Heart left ventricle (tissue), 13 donors: ENCODE data around the gene KANSL2.

Source experiments
- POLR2A ChIP-seq, 2 donors: fragments of 450-650 bp; IDR thresholded peaks; one replicate each; pipeline ENCODE4 v1.6.1; 2017; ENCODE audit warnings: antibody characterized with exemption in 2 of 2, mild to moderate bottlenecking in 2 of 2, moderate library complexity in 2 of 2
- TF ChIP-seq, protein P1 (sequence below), 12 donors: fragments of 200-600 bp; sonication (generic) in 4 of 12; IDR thresholded peaks; one replicate each; pipeline versions ENCODE4 v1.5.0 to v1.8.0; 2018 to 2022; ENCODE audit warnings: antibody characterized with exemption in 12 of 12, mild to moderate bottlenecking in 5 of 12
- donor health status: ischemic (EF 13 %, LVEDD 7.1; RV severe dilation, severe dysfunction).
- donor health status: DM: no; HTN: yes; CAD: no.
- donor health status: DM: no; HTN: no; CAD: no.
- donor health status: ischemic (EF 25% LVEDD 6.9; RV normal size, moderate dysfunction).
- donor health status: ischemic (EF 25% LVEDD 5.7; RV mildly dilated, moderate dysfunction).
- donor health status: ischemic (EF 35%, LVEDD 5.7; RV mildly dilated, moderate dysfunction).
- donor health status: nonischemic (EF 11% LVEDD 7.7; RV severe dilation, severe dysfunction).
- donor health status: DM: yes; HTN: yes; CAD: no.
- donor health status: PGD.
- donor health status: ischemic (EF 29% LVEDD 5.4; RV normal size, mild dysfunction).
- donor health status: nonischemic (EF 23%, LVEDD 6.1; RV moderate dilation, normal function).

DNA sequence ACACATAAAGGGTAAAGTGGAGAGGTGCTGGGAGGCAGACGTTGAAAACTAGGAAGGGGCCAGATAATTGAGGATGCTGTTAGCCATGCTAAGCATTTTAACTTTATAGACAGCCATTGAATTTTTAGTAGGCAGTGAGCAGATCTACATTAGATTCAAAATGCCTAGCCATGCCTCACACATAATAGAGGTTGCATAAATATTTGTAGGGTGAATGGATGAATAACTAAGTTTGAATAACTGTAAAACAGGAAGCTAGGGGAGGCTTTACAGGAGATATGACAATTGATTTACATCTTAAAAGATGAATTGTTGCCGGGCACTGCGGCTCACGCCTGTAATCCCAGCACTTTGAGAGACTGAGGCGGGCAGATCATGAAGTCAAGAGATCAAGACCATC is 46.8 kb upstream of the KANSL2 start:
- TF ChIP-seq, protein P1, sequence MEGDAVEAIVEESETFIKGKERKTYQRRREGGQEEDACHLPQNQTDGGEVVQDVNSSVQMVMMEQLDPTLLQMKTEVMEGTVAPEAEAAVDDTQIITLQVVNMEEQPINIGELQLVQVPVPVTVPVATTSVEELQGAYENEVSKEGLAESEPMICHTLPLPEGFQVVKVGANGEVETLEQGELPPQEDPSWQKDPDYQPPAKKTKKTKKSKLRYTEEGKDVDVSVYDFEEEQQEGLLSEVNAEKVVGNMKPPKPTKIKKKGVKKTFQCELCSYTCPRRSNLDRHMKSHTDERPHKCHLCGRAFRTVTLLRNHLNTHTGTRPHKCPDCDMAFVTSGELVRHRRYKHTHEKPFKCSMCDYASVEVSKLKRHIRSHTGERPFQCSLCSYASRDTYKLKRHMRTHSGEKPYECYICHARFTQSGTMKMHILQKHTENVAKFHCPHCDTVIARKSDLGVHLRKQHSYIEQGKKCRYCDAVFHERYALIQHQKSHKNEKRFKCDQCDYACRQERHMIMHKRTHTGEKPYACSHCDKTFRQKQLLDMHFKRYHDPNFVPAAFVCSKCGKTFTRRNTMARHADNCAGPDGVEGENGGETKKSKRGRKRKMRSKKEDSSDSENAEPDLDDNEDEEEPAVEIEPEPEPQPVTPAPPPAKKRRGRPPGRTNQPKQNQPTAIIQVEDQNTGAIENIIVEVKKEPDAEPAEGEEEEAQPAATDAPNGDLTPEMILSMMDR (IDR thresholded peaks at IDR 0.05): no peak
- TF ChIP-seq POLR2A (IDR thresholded peaks at IDR 0.05): no peak
